ENCODE measurements around the gene ATP2A3.
"Not testable (repeated sequence)": the region's sequence is repeated elsewhere in the genome, so short reads cannot be mapped to it uniquely, and the experiment has no call there.

Gene ATP2A3

GRCh38 chr17:3991699-3992098, 27.5 kb upstream of the ATP2A3 start:
- not testable (repeated sequence) for DNase-seq (ENCODE audit: low spot score)

GRCh38 chr17:3990386-3991127, 26.3 kb upstream of the ATP2A3 start:
- no peak for DNase-seq (ENCODE audit: low spot score)

DNA sequence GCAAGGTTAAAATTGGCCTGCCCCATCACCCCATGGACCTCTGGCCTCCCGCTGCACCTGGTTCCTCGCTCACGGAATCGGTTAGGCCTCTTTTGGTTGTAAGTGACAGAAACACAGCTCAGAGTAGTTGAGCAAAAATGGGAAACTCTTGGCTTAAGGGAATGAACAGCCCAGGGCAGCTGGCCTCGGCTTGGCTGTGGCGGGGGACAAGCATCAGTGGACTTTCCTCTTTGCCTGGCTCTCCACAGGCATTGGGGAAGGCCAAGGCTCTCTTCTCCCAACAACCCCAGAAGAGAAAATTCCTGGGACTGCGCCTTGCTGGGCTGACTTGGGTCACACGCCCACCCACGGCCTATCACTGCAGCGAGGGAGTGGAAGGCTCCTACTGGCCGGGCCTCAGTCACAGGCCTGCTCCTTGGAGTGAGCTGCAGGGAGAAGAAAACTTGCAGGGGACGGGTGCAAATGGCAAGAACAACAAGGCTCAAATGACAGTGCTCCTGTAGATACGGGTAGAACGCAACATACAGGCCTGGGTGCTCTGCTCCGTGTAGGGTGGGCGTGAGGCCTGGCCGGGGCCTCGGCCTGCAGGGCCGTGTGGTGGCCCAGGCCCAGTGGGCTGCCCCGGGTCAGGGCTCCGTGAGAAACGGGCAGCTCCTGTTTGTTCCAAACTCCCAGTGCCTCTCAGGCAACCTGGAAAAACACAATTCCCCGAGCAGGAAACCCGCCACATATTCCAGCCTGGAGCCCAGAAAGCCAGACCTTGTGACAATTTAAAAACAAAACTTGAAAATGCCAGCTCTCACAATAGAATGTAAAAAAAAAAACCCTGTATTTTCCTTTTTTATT, 25.0 kb upstream of the ATP2A3 start:
- no peak for DNase-seq (ENCODE audit: low spot score)

DNA sequence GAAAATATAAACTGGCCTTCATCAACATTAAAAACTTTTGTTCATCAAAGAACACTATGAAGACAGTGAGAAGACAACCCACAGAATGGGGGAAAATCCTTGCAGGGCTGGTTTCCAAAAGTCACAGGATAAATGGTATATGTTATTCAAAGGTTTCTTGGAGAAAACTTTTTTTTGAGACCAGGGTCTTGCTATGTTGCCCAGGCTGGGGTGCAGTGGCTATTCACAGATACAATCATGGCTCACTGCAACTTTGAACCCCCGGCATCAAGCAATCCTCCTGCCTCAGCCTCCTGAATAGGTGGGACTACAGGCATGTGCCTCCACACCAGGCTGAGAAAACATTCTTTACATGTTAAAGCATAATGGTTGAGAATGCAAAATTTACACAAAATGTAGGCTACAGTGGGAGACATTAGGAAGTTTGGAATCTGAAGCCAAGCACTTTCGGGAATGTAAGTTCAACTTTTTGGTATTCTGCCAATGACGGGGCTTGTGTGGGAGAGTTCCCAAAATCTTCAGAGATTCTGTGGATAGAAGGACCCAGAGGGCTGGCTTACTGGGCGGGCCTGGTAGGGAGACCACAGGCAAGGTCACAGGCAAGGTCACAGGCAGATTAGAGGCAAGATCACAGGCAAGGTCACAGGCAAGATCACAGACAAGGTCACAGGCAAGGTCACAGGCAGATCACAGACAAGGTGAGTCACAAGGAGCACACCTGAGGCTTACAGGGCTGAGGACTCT, 24.2 kb upstream of the ATP2A3 start:
- no peak for DNase-seq (ENCODE audit: low spot score)

GRCh38 chr17:3986939-3987335, 22.7 kb upstream of the ATP2A3 start:
- DNase-seq (ENCODE audit: low spot score) = no peak

- DNase-seq (ENCODE audit: low spot score) = no peak
Observed at GRCh38 chr17:3986270-3986938, 22.2 kb upstream of the ATP2A3 start.

- no peak for DNase-seq (ENCODE audit: low spot score)
Observed at GRCh38 chr17:3985846-3986245, 21.6 kb upstream of the ATP2A3 start.

GRCh38 chr17:3983606-3984484, 19.6 kb upstream of the ATP2A3 start:
- no peak for DNase-seq (ENCODE audit: low spot score)

- DNase-seq (ENCODE audit: low spot score) = no peak
Observed at GRCh38 chr17:3982541-3983017, 18.3 kb upstream of the ATP2A3 start.

DNA sequence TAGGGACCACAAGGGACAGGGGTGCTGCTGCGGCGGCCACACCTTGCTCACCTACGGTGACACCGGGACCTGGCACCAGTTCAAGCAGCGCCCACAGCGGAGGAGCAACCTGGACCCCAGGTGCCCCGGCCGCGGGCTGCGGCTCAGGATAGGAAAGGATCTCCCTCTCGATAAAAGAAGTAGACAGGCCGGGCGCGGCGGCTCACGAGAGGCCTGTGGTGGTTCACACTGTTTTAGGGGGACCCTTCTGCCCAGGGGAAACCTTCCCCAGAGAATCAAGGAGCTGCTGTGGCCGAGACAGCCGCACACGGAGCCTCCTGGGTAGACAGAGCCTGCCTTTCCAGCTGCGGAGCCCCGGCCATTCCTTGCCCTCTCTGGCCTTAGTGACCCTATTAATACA, 17.9 kb upstream of the ATP2A3 start:
- no peak for DNase-seq (ENCODE audit: low spot score)

DNA sequence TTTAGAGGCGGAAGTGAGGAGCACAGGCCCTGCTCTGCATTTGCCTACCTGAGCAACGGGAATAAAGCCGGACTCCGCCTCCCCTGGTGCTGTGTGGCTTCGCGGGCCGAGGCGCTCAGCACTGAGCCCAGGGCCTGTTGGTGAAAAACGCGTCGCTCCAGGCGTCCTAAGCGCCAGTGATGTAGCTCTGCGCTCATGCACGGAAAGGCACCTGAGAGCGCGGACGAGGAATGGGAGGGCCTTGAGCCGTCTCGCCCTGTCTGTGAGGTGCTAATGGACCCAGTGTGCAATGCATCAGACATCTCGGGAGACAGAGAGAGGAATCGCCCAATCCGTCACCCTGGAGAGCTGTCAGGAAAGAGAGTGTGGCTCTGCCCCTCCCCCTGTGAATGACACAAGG, 17.2 kb upstream of the ATP2A3 start:
- no peak for DNase-seq (ENCODE audit: low spot score)

- DNase-seq (ENCODE audit: low spot score) = no peak
Observed at GRCh38 chr17:3980381-3981014, 16.3 kb upstream of the ATP2A3 start.

- DNase-seq (ENCODE audit: low spot score) = no peak
Observed at GRCh38 chr17:3979290-3979611, 15.0 kb upstream of the ATP2A3 start.

- no peak for DNase-seq (ENCODE audit: low spot score)
Observed at GRCh38 chr17:3978421-3979289, 14.4 kb upstream of the ATP2A3 start.

DNA sequence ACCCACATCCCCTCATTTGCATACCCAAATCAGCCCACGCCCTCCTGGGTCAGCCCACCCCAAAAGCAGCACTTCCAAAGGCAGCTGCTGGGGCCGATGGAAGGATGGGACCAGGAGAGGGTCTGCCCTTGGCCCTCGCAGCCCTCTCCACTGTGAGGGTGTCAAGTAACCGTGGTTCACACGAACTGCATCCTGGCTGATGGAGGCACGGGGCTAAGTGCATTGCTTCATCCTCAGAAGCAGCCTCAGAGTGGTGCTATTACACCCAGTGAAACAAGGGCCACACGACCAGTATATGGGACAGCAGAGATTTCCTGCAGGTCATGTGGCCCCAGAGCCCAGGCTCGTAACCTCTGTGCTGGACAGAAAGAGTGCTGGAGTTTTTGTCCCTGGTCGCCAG, 13.2 kb upstream of the ATP2A3 start:
- no peak for DNase-seq (ENCODE audit: low spot score)

GRCh38 chr17:3976675-3977171, 12.5 kb upstream of the ATP2A3 start:
- DNase-seq (ENCODE audit: low spot score) = no peak

DNA sequence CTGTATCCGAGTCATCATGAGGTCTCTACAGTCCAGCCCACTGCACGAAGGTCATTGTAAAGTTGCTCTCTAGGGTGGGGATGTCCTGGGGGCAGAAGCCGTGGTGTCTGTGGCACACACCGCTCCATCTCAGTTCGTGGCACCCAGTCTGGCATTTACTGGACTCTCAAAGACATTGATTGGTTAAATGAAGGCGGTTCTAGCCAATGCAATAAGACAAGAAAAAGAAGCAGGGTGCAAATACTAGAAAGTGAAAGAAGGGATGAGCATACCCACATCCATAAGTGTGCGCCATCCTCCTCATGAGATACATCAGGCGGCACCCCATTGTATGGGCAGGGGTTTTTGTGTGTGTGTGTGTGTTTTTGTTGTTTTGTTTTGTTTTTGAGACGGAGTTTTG, 10.7 kb upstream of the ATP2A3 start:
- DNase-seq (ENCODE audit: low spot score) = no peak

- no peak for DNase-seq (ENCODE audit: low spot score)
Observed at GRCh38 chr17:3974138-3974687, 10.0 kb upstream of the ATP2A3 start.

GRCh38 chr17:3973495-3974137, 9.4 kb upstream of the ATP2A3 start:
- DNase-seq (ENCODE audit: low spot score) = no peak
